ENCODE results near the gene NRARP.
A peak's percentile ranks its signal among the peaks of the same experiment; 100 is the strongest.

The NRARP gene

GRCh38 chr9:137270929-137271695 lies 31.0 kb downstream of the NRARP start:
- H3K4me3 ChIP-seq (ENCODE audit: low read depth, low read length, poor library complexity, severe bottlenecking), result no peak overlapping the region
- peaks cover 46% of the 10 kb centered on the region for H3K36me3 ChIP-seq (ENCODE audit: insufficient read depth, low read length)
- no peaks in the 10 kb centered on the region for H4K20me1 ChIP-seq (ENCODE audit: insufficient read depth, low read length)
- H3K4me1 ChIP-seq (ENCODE audit: insufficient read depth, low read length, severe bottlenecking), result peaks cover 71% of the 10 kb centered on the region
- peak overlapping the region; percentile 68 for H3K27ac ChIP-seq (ENCODE audit: low read depth, low read length, poor library complexity, severe bottlenecking)
- no peaks in the 10 kb centered on the region for H3K79me2 ChIP-seq (ENCODE audit: insufficient read depth, low read length)
- no peak overlapping the region for H2AFZ ChIP-seq (ENCODE audit: low read length)
- H3K9ac ChIP-seq (ENCODE audit: low read length), result no peak overlapping the region
- no peaks in the 10 kb centered on the region for H3K9me3 ChIP-seq (ENCODE audit: low read length)
- no peaks in the 10 kb centered on the region for H3K9me2 ChIP-seq (ENCODE audit: low read depth, low read length)
- H3K4me2 ChIP-seq (ENCODE audit: low read length), result no peak overlapping the region
- H3K27me3 ChIP-seq (ENCODE audit: insufficient read depth, low read length), result no peaks in the 10 kb centered on the region
- TF ChIP-seq, protein P1, sequence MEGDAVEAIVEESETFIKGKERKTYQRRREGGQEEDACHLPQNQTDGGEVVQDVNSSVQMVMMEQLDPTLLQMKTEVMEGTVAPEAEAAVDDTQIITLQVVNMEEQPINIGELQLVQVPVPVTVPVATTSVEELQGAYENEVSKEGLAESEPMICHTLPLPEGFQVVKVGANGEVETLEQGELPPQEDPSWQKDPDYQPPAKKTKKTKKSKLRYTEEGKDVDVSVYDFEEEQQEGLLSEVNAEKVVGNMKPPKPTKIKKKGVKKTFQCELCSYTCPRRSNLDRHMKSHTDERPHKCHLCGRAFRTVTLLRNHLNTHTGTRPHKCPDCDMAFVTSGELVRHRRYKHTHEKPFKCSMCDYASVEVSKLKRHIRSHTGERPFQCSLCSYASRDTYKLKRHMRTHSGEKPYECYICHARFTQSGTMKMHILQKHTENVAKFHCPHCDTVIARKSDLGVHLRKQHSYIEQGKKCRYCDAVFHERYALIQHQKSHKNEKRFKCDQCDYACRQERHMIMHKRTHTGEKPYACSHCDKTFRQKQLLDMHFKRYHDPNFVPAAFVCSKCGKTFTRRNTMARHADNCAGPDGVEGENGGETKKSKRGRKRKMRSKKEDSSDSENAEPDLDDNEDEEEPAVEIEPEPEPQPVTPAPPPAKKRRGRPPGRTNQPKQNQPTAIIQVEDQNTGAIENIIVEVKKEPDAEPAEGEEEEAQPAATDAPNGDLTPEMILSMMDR (IDR thresholded peaks at IDR 0.05; ENCODE audit: low read length), result no peak
- TF ChIP-seq EZH2 (IDR thresholded peaks at IDR 0.05; ENCODE audit: borderline replicate concordance, low read length), result no peak
- no peaks in the 10 kb centered on the region for H3F3A ChIP-seq (ENCODE audit: insufficient read depth, low read length)

DNA sequence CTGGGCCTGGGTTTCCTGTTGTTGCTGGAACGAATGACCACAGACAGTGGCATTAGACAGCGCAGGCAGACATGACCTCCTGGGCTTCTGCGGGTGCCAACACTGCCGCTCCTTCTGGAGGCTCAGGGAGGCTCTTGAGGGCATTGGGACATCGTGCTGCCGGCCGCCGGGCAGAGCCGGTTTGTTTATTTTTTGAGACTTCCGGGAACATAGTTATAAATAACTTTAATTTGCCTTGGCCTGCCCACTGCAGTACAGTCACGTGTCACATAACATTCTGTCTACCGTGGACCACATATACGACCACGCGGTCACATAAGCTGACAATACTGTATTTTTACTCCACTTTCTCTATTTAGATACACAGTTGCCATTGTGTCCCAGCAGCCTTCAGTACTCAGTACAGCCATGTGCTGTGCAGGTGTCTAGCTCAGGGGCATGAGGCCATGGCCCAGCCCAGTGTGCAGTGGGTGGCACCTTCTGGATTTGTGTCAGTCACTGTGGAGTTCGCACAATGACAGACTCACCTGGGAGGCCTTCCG lies 32.8 kb downstream of the NRARP start:
- Histone ChIP-seq H3K4me3 (ENCODE audit: low read depth, low read length, poor library complexity, severe bottlenecking) (peak overlapping the region; percentile 58), H3K9me2 (ENCODE audit: low read depth, low read length) (no peaks in the 10 kb centered on the region), H3K36me3 (ENCODE audit: insufficient read depth, low read length) (peaks cover 53% of the 10 kb centered on the region), H3K27me3 (ENCODE audit: insufficient read depth, low read length) (no peaks in the 10 kb centered on the region), H3K79me2 (ENCODE audit: insufficient read depth, low read length) (no peaks in the 10 kb centered on the region), H3K9ac (ENCODE audit: low read length) (peak overlapping the region; percentile 61), H3K9me3 (ENCODE audit: low read length) (no peaks in the 10 kb centered on the region), H3K4me1 (ENCODE audit: insufficient read depth, low read length, severe bottlenecking) (peaks cover 53% of the 10 kb centered on the region), H4K20me1 (ENCODE audit: insufficient read depth, low read length) (no peaks in the 10 kb centered on the region), H3K4me2 (ENCODE audit: low read length) (peak overlapping the region; percentile 74), H3F3A (ENCODE audit: insufficient read depth, low read length) (no peaks in the 10 kb centered on the region), H2AFZ (ENCODE audit: low read length) (no peak overlapping the region), H3K27ac (ENCODE audit: low read depth, low read length, poor library complexity, severe bottlenecking) (peak overlapping the region; percentile 92)
- TF ChIP-seq EZH2 (IDR thresholded peaks at IDR 0.05; ENCODE audit: borderline replicate concordance, low read length), result no peak
- TF ChIP-seq, protein P1 (IDR thresholded peaks at IDR 0.05; ENCODE audit: low read length), result no peak

DNA sequence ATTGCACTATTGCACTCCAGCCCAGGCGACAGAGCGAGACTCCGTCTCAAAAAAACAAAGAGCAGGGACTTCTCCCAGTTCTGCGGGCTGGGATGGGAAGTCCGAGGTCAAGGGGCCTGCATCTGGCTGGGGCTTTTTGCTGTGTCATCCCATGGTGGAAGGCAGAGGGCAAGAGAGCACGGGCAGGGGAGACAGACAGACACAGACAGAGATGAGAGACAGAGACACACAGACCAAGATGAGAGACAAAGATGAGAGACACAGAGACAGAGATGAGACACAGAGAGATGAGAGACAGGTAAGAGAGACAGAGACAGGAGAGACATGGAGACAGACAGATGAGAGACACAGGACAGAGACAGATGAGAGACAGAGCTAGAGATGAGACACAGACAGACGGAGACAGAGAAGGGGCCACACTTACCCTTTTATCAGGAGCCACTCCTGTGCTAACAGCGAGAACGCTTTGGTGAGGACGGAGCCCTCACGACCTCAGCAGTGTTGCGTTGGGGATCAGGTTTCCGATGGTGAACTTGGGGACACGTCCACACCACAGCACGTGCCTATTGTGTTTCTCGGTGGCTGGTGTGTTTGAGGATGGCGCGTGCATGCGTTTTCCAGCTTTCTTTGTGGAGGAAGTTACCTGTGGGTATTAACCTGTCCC lies 33.4 kb downstream of the NRARP start:
- Histone ChIP-seq H3F3A (ENCODE audit: insufficient read depth, low read length) (no peaks in the 10 kb centered on the region), H3K4me3 (ENCODE audit: low read depth, low read length, poor library complexity, severe bottlenecking) (peak overlapping the region; percentile 58), H3K9me3 (ENCODE audit: low read length) (no peaks in the 10 kb centered on the region), H3K36me3 (ENCODE audit: insufficient read depth, low read length) (peaks cover 57% of the 10 kb centered on the region), H2AFZ (ENCODE audit: low read length) (no peak overlapping the region), H3K79me2 (ENCODE audit: insufficient read depth, low read length) (no peaks in the 10 kb centered on the region), H3K27me3 (ENCODE audit: insufficient read depth, low read length) (no peaks in the 10 kb centered on the region), H4K20me1 (ENCODE audit: insufficient read depth, low read length) (no peaks in the 10 kb centered on the region), H3K9ac (ENCODE audit: low read length) (peak overlapping the region; percentile 61), H3K27ac (ENCODE audit: low read depth, low read length, poor library complexity, severe bottlenecking) (peak overlapping the region; percentile 92), H3K4me1 (ENCODE audit: insufficient read depth, low read length, severe bottlenecking) (peaks cover 46% of the 10 kb centered on the region), H3K4me2 (ENCODE audit: low read length) (peak overlapping the region; percentile 74), H3K9me2 (ENCODE audit: low read depth, low read length) (no peaks in the 10 kb centered on the region)
- TF ChIP-seq EZH2 (IDR thresholded peaks at IDR 0.05; ENCODE audit: borderline replicate concordance, low read length), result no peak
- TF ChIP-seq, protein P1 (IDR thresholded peaks at IDR 0.05; ENCODE audit: low read length), result no peak

Data from OCI-LY1 (cell line).